ENCODE measurements around the gene SUN3. TPM values are rescaled to one million over a fixed set of nuclear protein-coding genes. Genes with fewer than 3 reads are reported as not detected.

Gene SUN3
- total RNA-seq, 2 experiments from 2014 or later = not detected

- Mint-ChIP-seq H3K36me3 (no peaks in the 10 kb centered on the region), H3K9me3 (no peaks in the 10 kb centered on the region), H3K4me1 (peaks cover 21% of the 10 kb centered on the region), H3K27ac (no peak overlapping the region), H3K4me3 (no peak overlapping the region), H3K27me3 (peaks cover 8% of the 10 kb centered on the region)
- POLR2A ChIA-PET = no interaction called here
- ATAC-seq (ENCODE audit: low read depth) (no peak), DNase-seq (no peak)
Measured at GRCh38 chr7:48042636-48043035, 13.7 kb upstream of the SUN3 start.

- Mint-ChIP-seq H3K9me3 (no peaks in the 10 kb centered on the region), H3K4me3 (no peak overlapping the region), H3K36me3 (no peaks in the 10 kb centered on the region), H3K27me3 (peaks cover 10% of the 10 kb centered on the region), H3K27ac (no peak overlapping the region), H3K4me1 (peaks cover 21% of the 10 kb centered on the region)
- POLR2A ChIA-PET = no interaction called here
- ATAC-seq (ENCODE audit: low read depth) (no peak), DNase-seq (no peak)
Measured at GRCh38 chr7:48042216-48042615, 13.3 kb upstream of the SUN3 start.

DNA sequence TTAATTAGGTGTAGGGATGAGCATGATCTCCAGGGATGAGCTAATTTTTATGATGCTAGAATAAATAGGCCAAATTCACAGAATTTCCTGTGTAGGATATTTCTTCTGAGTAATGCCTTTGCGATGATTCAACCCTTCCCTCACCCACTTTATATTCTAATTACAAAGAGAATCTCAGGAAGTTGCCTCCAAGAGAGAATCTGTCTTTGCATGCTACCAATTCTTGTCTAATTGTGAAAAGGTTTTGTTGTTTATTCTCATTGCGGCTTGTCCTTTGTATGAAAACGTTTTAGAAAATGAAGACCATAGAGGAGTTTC lies 12.7 kb upstream of the SUN3 start:
- H3K36me3 Mint-ChIP-seq = no peaks in the 10 kb centered on the region
- POLR2A ChIA-PET = no interaction called here
- DNase-seq (no peak), ATAC-seq (ENCODE audit: low read depth) (no peak)
- no peak overlapping the region for H3K27ac Mint-ChIP-seq
- no peak overlapping the region for H3K4me3 Mint-ChIP-seq
- H3K27me3 Mint-ChIP-seq = peaks cover 16% of the 10 kb centered on the region
- H3K9me3 Mint-ChIP-seq = no peaks in the 10 kb centered on the region
- peaks cover 23% of the 10 kb centered on the region for H3K4me1 Mint-ChIP-seq

DNA sequence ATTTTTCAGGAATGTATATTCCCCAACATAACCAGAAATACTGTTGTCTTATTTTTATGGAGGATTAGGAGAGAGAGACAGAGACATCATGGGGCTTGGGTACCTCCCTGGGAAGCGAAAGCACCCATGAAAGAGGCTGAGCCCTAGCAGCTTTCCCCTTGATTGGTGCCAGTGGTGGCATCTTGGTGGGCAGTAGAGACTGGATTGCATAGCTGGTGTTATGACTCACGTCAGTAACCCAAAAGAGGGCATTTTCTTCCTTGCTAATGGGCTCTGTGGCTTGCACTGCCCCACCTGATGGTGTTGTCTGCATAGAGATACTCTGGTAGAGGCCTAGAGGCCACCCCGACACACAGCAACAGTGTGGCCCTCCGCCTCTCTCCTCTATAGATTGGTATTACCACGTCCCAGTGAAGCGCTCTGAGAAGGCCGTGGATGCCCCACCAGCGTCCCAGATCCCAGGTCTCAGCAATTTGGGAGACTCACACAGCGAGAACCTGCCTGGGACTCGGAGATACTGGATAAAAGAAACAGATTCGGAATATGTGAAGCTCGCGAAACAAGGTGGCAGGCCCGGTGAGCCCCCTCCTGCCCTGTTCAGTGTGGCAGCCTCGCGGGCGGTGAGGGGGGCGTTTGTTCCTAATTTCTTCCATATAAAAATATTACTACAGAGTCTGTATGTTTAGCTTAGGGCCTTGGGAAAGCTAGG lies 12.2 kb upstream of the SUN3 start:
- H3K27ac Mint-ChIP-seq = no peak overlapping the region
- H3K4me1 Mint-ChIP-seq = peaks cover 22% of the 10 kb centered on the region
- no peaks in the 10 kb centered on the region for H3K36me3 Mint-ChIP-seq
- no peak overlapping the region for H3K4me3 Mint-ChIP-seq
- DNase-seq (no peak), ATAC-seq (ENCODE audit: low read depth) (no peak)
- no peaks in the 10 kb centered on the region for H3K9me3 Mint-ChIP-seq
- POLR2A ChIA-PET = no interaction called here
- peaks cover 21% of the 10 kb centered on the region for H3K27me3 Mint-ChIP-seq

DNA sequence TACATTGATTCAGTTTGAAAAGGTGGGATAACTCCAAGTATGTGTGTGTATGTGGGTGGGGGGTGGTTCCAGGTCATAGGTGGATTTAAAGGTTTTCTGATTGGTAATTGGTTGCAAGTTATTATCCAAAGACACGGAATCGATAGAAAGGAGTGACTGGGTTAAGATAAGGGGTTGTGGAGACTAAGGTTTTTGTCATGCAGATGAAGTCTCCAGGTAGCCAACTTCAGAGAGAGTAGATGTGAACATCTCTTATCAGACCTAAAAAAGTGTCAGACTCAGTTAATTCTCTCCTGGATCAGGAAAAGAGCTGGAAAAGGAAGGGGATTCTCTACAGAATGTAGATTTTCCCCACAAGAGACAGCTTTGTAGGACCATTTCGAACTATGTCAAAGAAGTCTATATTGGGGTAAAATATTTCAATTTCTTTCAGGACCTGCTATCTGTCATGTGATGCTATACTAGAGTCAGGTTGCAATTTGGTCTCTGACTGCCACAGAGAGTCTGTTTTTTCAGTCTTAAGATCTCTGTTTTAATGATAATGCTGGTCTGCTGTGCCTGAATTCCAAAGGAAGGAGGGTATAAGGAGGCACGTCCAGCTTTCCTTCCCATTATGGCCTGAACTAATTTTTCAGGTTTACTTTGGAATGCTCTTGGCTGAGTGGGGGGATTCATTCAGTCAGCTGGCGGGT lies 10.1 kb upstream of the SUN3 start:
- peaks cover 32% of the 10 kb centered on the region for H3K27me3 Mint-ChIP-seq
- peaks cover 20% of the 10 kb centered on the region for H3K4me1 Mint-ChIP-seq
- H3K36me3 Mint-ChIP-seq = no peaks in the 10 kb centered on the region
- no peak for DNase-seq
- H3K9me3 Mint-ChIP-seq = no peaks in the 10 kb centered on the region
- H3K27ac Mint-ChIP-seq = no peak overlapping the region
- H3K4me3 Mint-ChIP-seq = no peak overlapping the region
- no peak for ATAC-seq (ENCODE audit: low read depth)
- POLR2A ChIA-PET = interaction anchor here (0.7 kb wide), 1 partner anchor 23 kb away, joined by 7 read pairs; no protein-coding TSS in a partner anchor

- H3K27ac Mint-ChIP-seq = no peak overlapping the region
- H3K27me3 Mint-ChIP-seq = peaks cover 41% of the 10 kb centered on the region
- no peaks in the 10 kb centered on the region for H3K9me3 Mint-ChIP-seq
- POLR2A ChIA-PET = interaction anchor here (0.5 to 1.0 kb wide), 3 partner anchors 49 to 135 kb away, joined by 3 to 4 read pairs (median 3); partner anchors contain the start of gene UPP1
- H3K36me3 Mint-ChIP-seq = no peaks in the 10 kb centered on the region
- DNase-seq (peak; percentile 38), ATAC-seq (ENCODE audit: low read depth) (no peak)
- H3K4me1 Mint-ChIP-seq = peaks cover 12% of the 10 kb centered on the region
- H3K4me3 Mint-ChIP-seq = peak overlapping the region; percentile 84
Measured at GRCh38 chr7:48035967-48036478, 7.1 kb upstream of the SUN3 start.

DNA sequence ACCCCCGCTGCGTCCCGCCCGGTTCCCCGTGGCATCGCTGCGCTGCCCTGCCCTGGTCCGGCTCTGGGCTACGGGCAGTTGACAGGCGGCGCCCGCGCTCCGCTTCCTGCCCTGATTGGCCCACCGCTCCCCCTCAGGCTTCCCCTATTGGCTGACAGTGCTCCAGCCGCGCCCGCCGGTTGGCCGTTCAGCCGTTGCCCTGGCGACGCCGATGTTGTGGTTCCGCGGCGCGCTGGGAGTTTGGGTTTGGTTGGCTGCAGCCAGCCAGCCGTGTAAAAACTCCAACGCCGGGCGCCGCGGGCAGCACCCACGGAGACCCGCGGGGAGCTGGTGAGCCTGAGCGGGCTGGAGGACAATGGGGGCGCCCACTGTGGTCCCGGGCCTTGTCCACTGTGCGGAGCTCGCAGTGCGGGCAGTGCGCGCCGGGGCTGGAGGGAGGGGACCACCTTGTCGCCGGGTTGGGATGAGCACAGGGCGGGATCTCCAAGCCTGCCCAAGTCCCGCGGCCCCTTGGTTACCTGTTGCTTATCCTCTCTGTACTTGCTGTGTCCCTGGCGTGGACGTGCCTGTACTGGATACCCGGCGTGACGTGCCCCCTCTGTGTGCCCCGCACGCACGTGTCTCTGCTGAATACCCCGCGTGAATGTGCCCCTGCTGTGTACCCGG lies 6.5 kb upstream of the SUN3 start, which contains the start of gene C7orf57:
TSS of gene C7orf57 (plus strand) at position 243 of the 666 bp plus-strand sequence. CDS start 766 bp downstream, outside the sequence.
- peak; percentile 98 for ATAC-seq (ENCODE audit: low read depth)
- POLR2A ChIA-PET = interaction anchor here (0.5 to 1.0 kb wide), 2 partner anchors 50 to 134 kb away, joined by 3 read pairs; no protein-coding TSS in a partner anchor

GRCh38 chr7:48033922-48034321 lies 5.0 kb upstream of the SUN3 start:
- Mint-ChIP-seq H3K4me3 (no peak overlapping the region), H3K4me1 (peaks cover 12% of the 10 kb centered on the region), H3K9me3 (no peaks in the 10 kb centered on the region), H3K27me3 (peaks cover 48% of the 10 kb centered on the region), H3K27ac (no peak overlapping the region), H3K36me3 (no peaks in the 10 kb centered on the region)
- DNase-seq (no peak), ATAC-seq (ENCODE audit: low read depth) (no peak)
- POLR2A ChIA-PET = no interaction called here

More for the DNA sequence above, 6.5 kb upstream of the SUN3 start, which contains the start of gene C7orf57:
- DNase-seq = peak; percentile 86
- Mint-ChIP-seq H3K4me3 (peak within 1 kb of the TSS; percentile 84), H3K27ac (no peak within 1 kb of the TSS), H3K36me3 (no peaks in the 10 kb centered on the region), H3K27me3 (peaks cover 41% of the 10 kb centered on the region), H3K9me3 (no peaks in the 10 kb centered on the region), H3K4me1 (peaks cover 12% of the 10 kb centered on the region)

- Mint-ChIP-seq H3K27ac (no peak overlapping the region), H3K4me1 (peaks cover 6% of the 10 kb centered on the region), H3K27me3 (peaks cover 33% of the 10 kb centered on the region), H3K4me3 (no peak overlapping the region), H3K9me3 (no peaks in the 10 kb centered on the region), H3K36me3 (no peaks in the 10 kb centered on the region)
- no peak for DNase-seq
- POLR2A ChIA-PET = no interaction called here
- ATAC-seq (ENCODE audit: low read depth) = no peak
Measured at GRCh38 chr7:48031111-48031510, 2.2 kb upstream of the SUN3 start.

DNA sequence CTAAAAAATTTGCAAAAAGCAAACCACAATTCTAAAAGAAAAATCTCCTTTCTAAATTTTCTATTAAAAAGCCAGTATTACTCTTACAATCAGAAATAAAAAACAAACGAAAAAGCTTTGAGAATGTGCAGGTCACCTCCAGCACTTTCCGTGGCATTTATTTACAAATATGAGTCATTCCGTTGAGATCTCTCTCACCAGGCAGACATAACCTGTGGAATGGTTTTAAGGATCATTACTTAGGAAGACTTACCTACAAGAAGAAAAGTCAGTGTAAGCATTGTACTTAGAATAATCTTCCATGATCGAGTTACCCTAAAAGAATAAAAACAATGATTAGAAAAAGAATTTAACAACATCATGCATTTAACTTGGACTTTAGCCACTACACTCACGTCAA lies 3.3 kb downstream of the SUN3 start:
- ATAC-seq (ENCODE audit: low read depth) = no peak
- H3K4me3 Mint-ChIP-seq = no peak overlapping the region
- DNase-seq = no peak
- H3K27ac Mint-ChIP-seq = no peak overlapping the region
- peaks cover 21% of the 10 kb centered on the region for H3K27me3 Mint-ChIP-seq
- H3K9me3 Mint-ChIP-seq = peaks cover 4% of the 10 kb centered on the region
- no peaks in the 10 kb centered on the region for H3K36me3 Mint-ChIP-seq
- POLR2A ChIA-PET = no interaction called here
- H3K4me1 Mint-ChIP-seq = no peaks in the 10 kb centered on the region

DNA sequence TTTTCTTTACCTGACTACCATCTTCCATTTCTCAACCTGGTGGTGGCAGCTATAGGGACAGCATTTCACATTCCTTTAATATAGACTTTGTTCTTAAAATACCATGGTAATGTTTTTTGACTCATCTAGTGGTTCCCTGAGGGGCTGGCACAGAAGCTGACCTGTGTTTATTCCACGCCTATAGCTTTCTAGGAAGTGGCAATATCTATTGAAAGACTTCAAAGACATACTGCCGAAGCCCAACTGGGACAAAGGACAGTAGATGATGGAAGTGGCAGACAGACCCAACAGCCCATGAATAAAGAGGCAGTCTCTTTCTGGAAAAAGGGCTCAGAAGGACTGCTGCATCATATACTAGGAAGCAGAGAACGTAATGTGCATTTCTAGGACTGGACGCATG lies 11.2 kb downstream of the SUN3 start:
- H3K36me3 Mint-ChIP-seq = no peaks in the 10 kb centered on the region
- DNase-seq (no peak), ATAC-seq (ENCODE audit: low read depth) (no peak)
- no peak overlapping the region for H3K4me3 Mint-ChIP-seq
- peaks cover 14% of the 10 kb centered on the region for H3K27me3 Mint-ChIP-seq
- H3K27ac Mint-ChIP-seq = no peak overlapping the region
- no peaks in the 10 kb centered on the region for H3K4me1 Mint-ChIP-seq
- POLR2A ChIA-PET = no interaction called here
- peaks cover 5% of the 10 kb centered on the region for H3K9me3 Mint-ChIP-seq

DNA sequence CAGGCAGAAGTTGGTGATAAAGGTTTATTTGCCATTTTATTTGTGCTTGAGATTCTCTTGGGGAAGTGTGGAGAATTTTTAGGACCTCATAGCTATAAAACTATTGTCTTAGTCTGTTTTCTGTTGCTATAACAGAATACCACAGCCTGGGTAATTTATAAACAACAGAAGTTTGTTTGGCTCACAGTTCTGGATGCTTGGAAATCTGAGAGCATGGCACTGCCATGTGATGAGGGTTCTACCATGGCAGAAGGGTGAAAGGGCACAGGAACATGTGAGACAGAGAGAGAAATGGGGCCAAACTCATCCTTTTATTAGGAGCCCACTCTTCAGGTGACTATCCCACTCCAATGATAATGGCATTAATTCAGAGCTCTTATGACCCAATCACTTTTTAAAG lies 12.3 kb downstream of the SUN3 start:
- DNase-seq = no peak
- Mint-ChIP-seq H3K36me3 (no peaks in the 10 kb centered on the region), H3K9me3 (peaks cover 3% of the 10 kb centered on the region), H3K27me3 (peaks cover 14% of the 10 kb centered on the region), H3K4me3 (no peak overlapping the region), H3K27ac (no peak overlapping the region), H3K4me1 (no peaks in the 10 kb centered on the region)
- ATAC-seq (ENCODE audit: low read depth) = no peak
- POLR2A ChIA-PET = no interaction called here

DNA sequence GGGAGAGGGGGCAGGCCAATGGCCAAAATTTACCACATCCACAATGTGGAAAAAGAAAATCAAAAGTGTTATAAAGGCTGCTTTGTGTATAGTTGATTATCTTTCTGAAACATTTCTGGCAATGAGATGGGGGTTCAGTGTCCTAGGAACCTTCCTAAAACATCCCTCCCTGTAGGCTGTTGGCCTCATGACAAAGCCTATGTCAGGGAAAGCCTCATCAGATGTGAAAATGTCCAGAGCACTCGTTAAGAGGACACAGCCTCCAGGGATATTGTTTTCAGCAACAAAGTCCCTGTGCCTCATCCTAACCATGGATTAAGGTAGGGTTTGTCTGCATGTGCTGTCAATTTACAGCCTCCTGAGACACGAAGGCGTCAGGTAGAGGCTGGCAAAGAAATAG lies 17.0 kb downstream of the SUN3 start:
- peaks cover 5% of the 10 kb centered on the region for H3K27me3 Mint-ChIP-seq
- H3K36me3 Mint-ChIP-seq = no peaks in the 10 kb centered on the region
- POLR2A ChIA-PET = no interaction called here
- DNase-seq (no peak), ATAC-seq (ENCODE audit: low read depth) (no peak)
- H3K4me3 Mint-ChIP-seq = no peak overlapping the region
- H3K27ac Mint-ChIP-seq = no peak overlapping the region
- H3K4me1 Mint-ChIP-seq = peaks cover 2% of the 10 kb centered on the region
- no peaks in the 10 kb centered on the region for H3K9me3 Mint-ChIP-seq
